IMR-90 (cell line): ENCODE results near the gene TBCA. TPM values are rescaled to one million over a fixed set of nuclear protein-coding genes. Genes with fewer than 3 reads are reported as not detected.

ENCODE experiments used
- ATAC-seq: fragments of 200-7000 bp; cut with Tn5 transposase; 2 replicates; pipeline ENCODE4 v1.9.1; 2020; ENCODE audit warnings: low read depth, mild to moderate bottlenecking, moderate library complexity
- BruUV-seq: library from RNA; stranded (reverse); fragments of 400-500 nt; replicated peaks from 2 replicates; lab custom pipeline; 2021; lab: Mats Ljungman, UMichigan
- CTCF ChIA-PET: fragments of 300-600 bp; formaldehyde crosslinking; extraction: SDS; loops from one replicate; lab custom pipeline; 2021; ENCODE audit warnings: antibody characterized with exemption; lab: Yijun Ruan, JAX
- POLR2A ChIA-PET: fragments of 300-600 bp; sonication (Branson Sonifier 250); formaldehyde crosslinking; loops from one replicate; lab custom pipeline; 2022; ENCODE audit warnings: antibody characterized with exemption; ENCODE audit not compliant: unreplicated experiment; lab: Charles Lee
- DNase-seq: peaks from one replicate; pipeline ENCODE4 v3.0.0; 2013
- H2AFZ ChIP-seq: replicated peaks from 2 replicates; pipeline ENCODE3; 2013; ENCODE audit warnings: low read length, mild to moderate bottlenecking; ENCODE audit not compliant: poor library complexity
- H2AK5ac ChIP-seq: 2 replicates; pipeline ENCODE4 v1.6.1; 2013; ENCODE audit warnings: low read depth, low read length, inconsistent platforms
- H2AK9ac ChIP-seq: replicated peaks from 2 replicates; pipeline ENCODE3; 2013; ENCODE audit warnings: mild to moderate bottlenecking, low read depth, low read length, moderate library complexity; ENCODE audit not compliant: poor library complexity
- H2BK120ac ChIP-seq: 2 replicates; pipeline ENCODE4 v1.6.1; 2013; ENCODE audit warnings: low read depth, low read length, inconsistent platforms
- H2BK15ac ChIP-seq: 3 replicates; pipeline ENCODE4 v1.6.1; 2013; ENCODE audit warnings: low read depth, low read length, inconsistent platforms
- H2BK20ac ChIP-seq: 2 replicates; pipeline ENCODE4 v1.6.1; 2013; ENCODE audit warnings: low read depth, mild to moderate bottlenecking, inconsistent platforms, low read length, moderate library complexity
- H2BK5ac ChIP-seq: 2 replicates; pipeline ENCODE4 v1.6.1; 2013; ENCODE audit warnings: mild to moderate bottlenecking, low read depth, low read length, inconsistent platforms; ENCODE audit not compliant: poor library complexity, severe bottlenecking
- H3K14ac ChIP-seq: replicated peaks from 2 replicates; pipeline ENCODE4 v1.6.1; 2013; ENCODE audit warnings: low read depth, low read length, inconsistent platforms
- H3K18ac ChIP-seq: 2 replicates; pipeline ENCODE4 v1.6.1; 2013; ENCODE audit warnings: low read depth, low read length, control low read depth
- H3K23ac ChIP-seq: 2 replicates; pipeline ENCODE4 v1.6.1; 2013; ENCODE audit warnings: low read depth, low read length, inconsistent platforms
- H3K27ac ChIP-seq: 2 replicates; pipeline ENCODE4 v1.5.1; 2013; ENCODE audit warnings: mild to moderate bottlenecking, control low read depth, low read length; ENCODE audit not compliant: insufficient read depth
- H3K27me3 ChIP-seq: 2 replicates; pipeline ENCODE4 v1.6.1; 2013; ENCODE audit warnings: low read length; ENCODE audit not compliant: control insufficient read depth, insufficient read depth
- H3K36me3 ChIP-seq: 2 replicates; pipeline ENCODE4 v1.6.1; 2013; ENCODE audit warnings: low read length, mixed read lengths; ENCODE audit not compliant: control insufficient read depth, insufficient read depth
- H3K4ac ChIP-seq: 2 replicates; pipeline ENCODE4 v1.6.1; 2013; ENCODE audit warnings: low read depth, low read length, inconsistent platforms
- H3K4me1 ChIP-seq: 2 replicates; pipeline ENCODE4 v1.6.1; 2013; ENCODE audit warnings: low read length, mixed read lengths; ENCODE audit not compliant: control insufficient read depth, insufficient read depth
- H3K4me2 ChIP-seq: 2 replicates; pipeline ENCODE4 v1.6.1; 2013; ENCODE audit warnings: low read depth, mild to moderate bottlenecking, control low read depth, low read length, moderate library complexity
- H3K4me3 ChIP-seq: 2 replicates; pipeline ENCODE4 v1.5.1; 2013; ENCODE audit warnings: low read depth, mild to moderate bottlenecking, control low read depth, low read length, moderate library complexity; ENCODE audit not compliant: insufficient read depth
- H3K56ac ChIP-seq: 2 replicates; pipeline ENCODE4 v1.6.1; 2013; ENCODE audit warnings: low read length, inconsistent platforms; ENCODE audit not compliant: insufficient read depth; ENCODE audit errors: extremely low read depth
- H3K79me1 ChIP-seq, 2 experiments: 2 replicates each; pipeline ENCODE4 v1.6.1; 2013; ENCODE audit warnings: low read length in 2 of 2, inconsistent platforms in 1 of 2, low read depth in 1 of 2
- H3K9ac ChIP-seq: 2 replicates; pipeline ENCODE4 v1.6.1; 2013; ENCODE audit warnings: low read depth, low read length, control low read depth
- H3K9me1 ChIP-seq: 2 replicates; pipeline ENCODE4 v1.6.1; 2013; ENCODE audit warnings: low read length, inconsistent platforms; ENCODE audit not compliant: insufficient read depth
- H3K9me3 ChIP-seq: 2 replicates; pipeline ENCODE4 v1.6.1; 2013; ENCODE audit warnings: low read length; ENCODE audit not compliant: control insufficient read depth, insufficient read depth
- H4K20me1 ChIP-seq: 2 replicates; pipeline ENCODE4 v1.6.1; 2013; ENCODE audit warnings: low read length, inconsistent platforms; ENCODE audit not compliant: insufficient read depth
- H4K5ac ChIP-seq: 2 replicates; pipeline ENCODE4 v1.6.1; 2013; ENCODE audit warnings: mild to moderate bottlenecking, low read depth, low read length, control low read depth
- H4K8ac ChIP-seq, 2 experiments: 2 replicates each; pipeline ENCODE4 v1.6.1; 2013; ENCODE audit warnings: low read depth in 2 of 2, low read length in 2 of 2, control low read depth in 1 of 2, inconsistent platforms in 1 of 2
- H4K91ac ChIP-seq: 2 replicates; pipeline ENCODE4 v1.6.1; 2013; ENCODE audit warnings: low read depth, low read length, inconsistent platforms; ENCODE audit not compliant: insufficient read depth
- BHLHE40 ChIP-seq: fragments of 150-350 bp; IDR thresholded peaks from 2 replicates; pipeline ENCODE4 v1.6.1; 2016; ENCODE audit warnings: mild to moderate bottlenecking, low read depth, low read length
- CEBPB ChIP-seq: IDR thresholded peaks from 2 replicates; pipeline ENCODE4 v1.6.1; 2012; ENCODE audit warnings: low read depth, low read length, improper control_type of control experiment
- CTCF ChIP-seq: conservative IDR thresholded peaks from 2 replicates; pipeline ENCODE4 v1.5.1; 2012; ENCODE audit warnings: mild to moderate bottlenecking, low read depth, low read length, improper control_type of control experiment
- FOS ChIP-seq: fragments of 150-350 bp; IDR thresholded peaks from 2 replicates; pipeline ENCODE4 v1.6.1; 2016; ENCODE audit warnings: low read depth, low read length
- MAFK ChIP-seq: IDR thresholded peaks from 2 replicates; pipeline ENCODE4 v1.6.1; 2012; ENCODE audit warnings: low read depth, low read length, improper control_type of control experiment
- MAZ ChIP-seq: IDR thresholded peaks from 2 replicates; pipeline ENCODE4 v1.6.1; 2012; ENCODE audit warnings: low read depth, mild to moderate bottlenecking, low read length, improper control_type of control experiment, moderate library complexity, borderline replicate concordance
- MXI1 ChIP-seq: IDR thresholded peaks from 2 replicates; pipeline ENCODE4 v1.6.1; 2012; ENCODE audit warnings: low read depth, mild to moderate bottlenecking, low read length, moderate library complexity, borderline replicate concordance
- NFE2L2 ChIP-seq: fragments of 150-350 bp; IDR thresholded peaks from 2 replicates; pipeline ENCODE4 v1.6.1; 2016; ENCODE audit warnings: low read depth, mild to moderate bottlenecking, low read length
- RAD21 ChIP-seq: IDR thresholded peaks from 2 replicates; pipeline ENCODE4 v1.6.1; 2012; ENCODE audit warnings: low read length, improper control_type of control experiment
- RFX5 ChIP-seq: IDR thresholded peaks from 2 replicates; pipeline ENCODE4 v1.8.0; 2012; ENCODE audit warnings: low read depth, mild to moderate bottlenecking, low read length, moderate library complexity
- SMC3 ChIP-seq: fragments of 150-350 bp; IDR thresholded peaks from 2 replicates; pipeline ENCODE4 v1.6.1; 2016; ENCODE audit warnings: low read depth, mild to moderate bottlenecking, antibody characterized with exemption, low read length, moderate library complexity
- USF2 ChIP-seq: fragments of 150-350 bp; IDR thresholded peaks from 2 replicates; pipeline ENCODE4 v1.6.1; 2017; ENCODE audit warnings: mild to moderate bottlenecking, antibody characterized with exemption, low read length, low read depth
- WGBS, 2 experiments: methylation state at CpG; one replicate each; pipeline versions ENCODE4 v1.1.5 to v1.1.7; 2013; ENCODE audit warnings: missing lambda C conversion rate in 2 of 2; ENCODE audit not compliant: insufficient read length in 1 of 2; ENCODE audit errors: extremely low coverage in 2 of 2; 5-methylcytosine and 5-hydroxymethylcytosine counted together
- dilution Hi-C: fragments of 300-500 bp; cut with HindIII; formaldehyde crosslinking; loops from one replicate; pipeline ENCODE4 v1.14.3; 2018; ENCODE audit warnings: low sequenced_read_pairs; ENCODE audit not compliant: unreplicated experiment
- in situ Hi-C: fragments of 300-500 bp; cut with MboI; formaldehyde crosslinking; loops from 3 replicates; pipeline ENCODE4 v1.14.3; 2019; ENCODE audit warnings: low sequenced_read_pairs, inconsistent platforms, mixed read lengths
- intact Hi-C: fragments of 100-400 bp; cut with micrococcal nuclease; formaldehyde crosslinking; loops from 2 replicates; pipeline ENCODE4 v1.10.0; 2022
- polyA plus RNA-seq, 3 experiments: library from polyadenylated mRNA; depleted of rRNA; stranded (reverse); fragments of >200 nt; gene quantifications; 2 replicates each; pipeline ENCODE4 v1.2.3, GENCODE V29; 2012; ENCODE audit warnings: low replicate concordance in 1 of 3
- total RNA-seq: library from RNA; depleted of rRNA; stranded (reverse); fragments of >200 nt; gene quantifications from 2 replicates; pipeline ENCODE4 v1.2.3, GENCODE V29; 2012

The TBCA gene
- total and polyA plus RNA-seq, 2 of the 4 experiments (the other 2 are of a cell fraction), result 6.1 to 137 TPM

- no peak overlapping the region for H3K9ac ChIP-seq
Measured at GRCh38 chr5:77812926-77813589, 36.9 kb upstream of the TBCA start.

More at GRCh38 chr5:77812926-77813589, 36.9 kb upstream of the TBCA start:
- no peak overlapping the region for H3K27ac ChIP-seq
- no peak overlapping the region for H3K4ac ChIP-seq
- H3K4me2 ChIP-seq, result no peak overlapping the region
- no peaks in the 10 kb centered on the region for H3K4me1 ChIP-seq
- H4K20me1 ChIP-seq, result no peaks in the 10 kb centered on the region
- H3K79me1 ChIP-seq, result no peaks in the 10 kb centered on the region
- no peak overlapping the region for H2BK15ac ChIP-seq
- no peak overlapping the region for H3K4me3 ChIP-seq
- WGBS, 2 experiments, result no CpG with 5 or more reads among the region's 3 CpGs
- H3K9me1 ChIP-seq, result no peaks in the 10 kb centered on the region
- no peak overlapping the region for H2AK5ac ChIP-seq
- no peak overlapping the region for H2AK9ac ChIP-seq
- ChIA-PET CTCF (no interaction called here), POLR2A (no interaction called here)
- intact Hi-C loops (no loop called here), dilution Hi-C loops (no loop called here), in situ Hi-C loops (no loop called here)
- H3K23ac ChIP-seq, result no peak overlapping the region
- no TSS peak for BruUV-seq
- no peak overlapping the region for H2BK20ac ChIP-seq
- H3K9me3 ChIP-seq, result no peaks in the 10 kb centered on the region; the same call in 1 of the 2 replicates
- no peak overlapping the region for H2BK5ac ChIP-seq
- H4K8ac ChIP-seq, result no peak overlapping the region
- H3K14ac ChIP-seq, result no peak overlapping the region
- no peak overlapping the region for H3K56ac ChIP-seq
- TF ChIP-seq MAFK, result no peak
- TF ChIP-seq FOS, result no peak
- no peak for TF ChIP-seq MAZ
- TF ChIP-seq MXI1, result no peak
- no peak for TF ChIP-seq RAD21
- no peak for TF ChIP-seq CEBPB
- no peak for TF ChIP-seq CTCF
- no peak for TF ChIP-seq USF2
- no peak for TF ChIP-seq BHLHE40
- TF ChIP-seq NFE2L2, result no peak
- TF ChIP-seq RFX5, result no peak
- TF ChIP-seq SMC3, result no peak
- DNase-seq, result no peak
- no peak overlapping the region for H2AFZ ChIP-seq
- H2BK120ac ChIP-seq, result no peak overlapping the region
- H3K36me3 ChIP-seq, result no peaks in the 10 kb centered on the region
- H3K27me3 ChIP-seq, result peaks cover 27% of the 10 kb centered on the region
- no peak for ATAC-seq
- H4K5ac ChIP-seq, result no peak overlapping the region
- H4K91ac ChIP-seq, result no peak overlapping the region
- no peak overlapping the region for H3K18ac ChIP-seq
